GM21576 (cell line): Measurements from ENCODE around the gene FTO.
"Not testable (repeated sequence)": the region's sequence is repeated elsewhere in the genome, so short reads cannot be mapped to it uniquely, and the experiment has no call there.

Experiments used
- ATAC-seq: cut with Tn5 transposase; IDR thresholded peaks from one replicate; pipeline ENCODE4 v1.9.1; 2021; ENCODE audit warnings: mild to moderate bottlenecking, moderate library complexity; ENCODE audit not compliant: unreplicated experiment

The FTO gene

DNA sequence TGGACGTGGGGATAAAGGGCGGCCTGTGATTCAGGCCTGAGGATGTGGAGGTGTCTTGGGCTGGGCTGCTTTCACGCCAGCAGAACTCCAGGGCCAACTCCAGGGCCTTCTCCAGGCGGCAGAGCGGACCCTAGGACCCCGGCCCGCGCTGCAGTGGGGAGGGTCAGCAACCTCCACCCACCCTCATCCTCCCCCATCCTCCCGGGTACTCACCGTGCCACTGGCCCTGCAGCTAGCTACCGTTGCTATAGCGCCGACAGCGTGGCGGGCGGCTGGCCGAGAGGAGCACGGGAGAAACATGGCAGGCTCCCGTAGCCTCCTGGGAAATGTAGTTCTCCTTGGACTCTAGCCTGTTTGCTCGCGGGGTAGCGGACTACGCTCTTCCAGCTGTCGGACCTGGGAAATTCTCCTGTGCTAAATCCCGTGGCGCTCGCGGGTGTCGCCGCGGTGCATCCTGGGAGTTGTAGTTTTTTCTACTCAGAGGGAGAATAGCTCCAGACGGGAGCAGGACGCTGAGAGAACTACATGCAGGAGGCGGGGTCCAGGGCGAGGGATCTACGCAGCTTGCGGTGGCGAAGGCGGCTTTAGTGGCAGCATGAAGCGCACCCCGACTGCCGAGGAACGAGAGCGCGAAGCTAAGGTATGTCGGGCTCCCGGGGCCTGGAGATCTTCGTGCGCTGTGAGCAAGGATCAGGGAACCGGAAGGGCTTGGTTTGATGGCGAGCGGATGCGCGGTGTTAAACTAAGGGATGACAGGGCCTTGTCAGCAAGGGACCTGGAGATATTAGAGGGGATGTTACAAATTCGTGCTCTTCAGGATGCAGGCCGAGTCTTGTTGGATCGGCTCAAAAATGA lies at the start of gene FTO, which contains the start of gene RPGRIP1L:
Gene FTO (plus strand): TSS at position 567 of the 855 bp plus-strand sequence.
Gene RPGRIP1L (minus strand): TSS at position 270 of the 855 bp plus-strand sequence. CDS start 3,136 bp downstream, outside the sequence.
- ATAC-seq: peak; percentile 99

DNA sequence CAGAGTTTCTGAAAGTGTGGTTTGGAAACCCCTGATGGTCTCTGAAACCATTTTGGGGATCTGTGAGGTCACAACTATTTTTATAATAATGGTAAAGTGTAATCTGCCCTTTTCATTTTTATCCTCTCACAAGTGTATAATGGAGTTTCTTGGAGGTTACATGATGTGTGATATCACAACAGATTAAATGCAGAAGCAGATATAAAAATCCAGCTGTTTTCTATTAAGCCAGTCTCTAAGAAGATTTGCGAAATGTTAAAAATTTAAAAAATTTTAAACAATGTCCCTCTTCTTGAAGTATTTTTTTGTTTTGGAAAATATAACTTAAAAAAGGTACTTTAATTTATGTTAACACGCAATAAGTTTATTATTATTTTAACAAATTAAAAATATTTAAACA lies 49.0 kb upstream of the FTO start:
- ATAC-seq: no peak

DNA sequence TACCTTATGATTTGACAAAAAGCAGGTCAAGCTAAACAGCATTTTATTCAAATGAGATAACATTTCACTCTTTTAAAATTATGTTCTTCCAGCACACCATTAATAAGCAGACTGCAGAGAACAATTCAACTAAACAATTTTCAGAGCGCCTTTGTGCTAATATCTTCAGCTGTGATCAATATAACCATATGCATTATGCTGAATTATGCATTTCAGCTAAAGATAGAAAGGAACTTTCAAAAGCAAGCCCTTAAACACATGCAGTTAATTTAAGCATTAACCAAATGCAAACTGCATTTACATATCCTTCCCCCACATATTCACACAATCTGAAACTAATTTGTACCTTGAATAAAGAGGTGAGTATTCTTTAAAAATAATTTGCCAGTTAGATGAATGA lies 41.9 kb upstream of the FTO start:
- ATAC-seq: no peak

DNA sequence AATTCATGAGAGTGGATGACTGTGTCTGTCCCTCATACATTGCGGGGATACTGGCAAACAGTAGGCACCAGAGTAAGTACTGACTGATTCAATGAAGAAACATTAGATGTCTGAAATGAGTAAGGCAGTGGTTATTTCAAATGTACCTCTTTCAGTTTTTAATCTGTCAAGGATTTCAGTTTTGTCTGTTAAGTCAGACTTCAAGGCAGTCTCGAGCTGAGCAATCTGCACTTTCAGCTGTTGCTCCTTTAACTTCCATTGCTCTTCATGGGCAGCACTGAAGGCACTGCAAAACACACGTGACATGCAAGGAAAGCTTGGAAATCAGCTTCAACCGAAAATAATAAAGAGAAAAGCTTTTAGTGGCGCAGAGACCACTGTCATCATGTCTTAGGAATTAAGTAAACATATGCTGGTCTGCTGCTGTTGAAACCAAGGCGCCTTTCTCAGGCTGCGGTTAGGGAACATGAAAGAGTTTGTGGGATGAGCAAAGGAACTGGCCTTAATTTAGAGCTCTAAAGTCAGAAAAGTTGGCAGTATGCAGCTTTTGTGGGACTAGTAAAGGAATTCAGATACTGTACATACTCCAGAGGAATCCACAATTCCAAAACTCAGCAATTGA lies 39.1 kb upstream of the FTO start:
- peak; percentile 75 for ATAC-seq

DNA sequence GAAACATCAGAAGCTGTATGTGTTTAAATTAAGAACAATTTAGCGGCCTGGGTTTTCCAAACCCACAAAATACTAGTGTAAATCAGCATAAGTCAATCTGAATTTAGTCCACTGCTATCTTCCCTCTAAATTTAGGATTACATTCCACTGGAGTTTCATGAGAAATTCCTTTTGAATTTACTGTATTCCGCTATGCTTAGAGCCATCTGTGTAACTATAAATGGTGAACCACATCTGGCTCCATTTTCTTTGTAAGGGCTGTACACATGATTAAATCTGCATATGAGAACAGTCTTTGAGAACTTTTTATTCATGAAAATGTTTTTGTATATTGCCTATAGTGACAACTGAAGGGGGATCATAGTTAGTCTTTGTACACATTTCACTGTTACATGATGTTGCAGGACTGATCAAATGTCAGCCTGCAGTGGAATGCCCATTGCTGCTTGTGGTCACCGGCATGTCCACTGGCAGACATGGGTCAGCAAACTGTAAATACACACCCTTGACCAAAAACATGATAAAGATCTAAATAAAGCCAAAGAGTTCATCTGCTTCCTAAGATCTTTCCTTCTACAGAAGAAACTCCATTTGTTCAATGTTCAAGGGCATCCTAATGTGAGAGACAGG lies 37.1 kb upstream of the FTO start:
- no peak for ATAC-seq

DNA sequence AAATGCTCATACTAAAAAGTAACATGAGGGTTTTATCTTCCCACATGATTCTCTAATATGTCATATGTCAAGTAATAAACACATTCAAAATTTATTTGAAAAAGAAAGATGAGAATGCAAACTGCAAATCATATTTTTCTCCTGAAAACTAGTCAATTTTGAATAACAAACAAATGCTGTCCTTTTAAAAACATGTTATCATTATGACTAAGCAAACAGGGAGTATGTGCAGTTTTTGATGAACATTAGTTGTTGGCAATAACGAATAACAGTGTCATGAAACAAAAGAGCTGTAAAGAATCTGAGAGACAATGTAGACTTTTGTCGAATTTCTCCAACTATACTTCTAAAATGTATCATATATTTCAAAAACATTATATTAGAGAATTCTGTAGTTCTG lies 35.1 kb upstream of the FTO start:
- no peak for ATAC-seq

DNA sequence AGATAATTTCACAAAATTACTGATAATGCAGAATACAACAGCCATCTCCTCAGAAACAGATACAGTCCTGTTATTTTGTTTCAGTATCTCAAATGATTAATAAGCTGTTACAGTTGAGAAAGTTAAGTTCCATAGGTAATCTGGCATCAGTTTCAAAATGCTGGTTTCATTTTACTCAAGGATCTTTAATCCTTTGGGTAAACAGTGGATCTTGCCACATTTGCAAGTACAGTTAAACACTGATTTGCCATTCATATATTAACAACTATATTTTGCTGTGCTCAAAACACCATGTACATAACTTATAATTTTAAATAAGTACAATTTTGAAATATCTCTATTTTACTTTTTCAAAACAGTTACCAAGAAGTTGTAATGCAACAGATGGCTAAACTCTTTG lies 31.5 kb upstream of the FTO start:
- no peak for ATAC-seq

DNA sequence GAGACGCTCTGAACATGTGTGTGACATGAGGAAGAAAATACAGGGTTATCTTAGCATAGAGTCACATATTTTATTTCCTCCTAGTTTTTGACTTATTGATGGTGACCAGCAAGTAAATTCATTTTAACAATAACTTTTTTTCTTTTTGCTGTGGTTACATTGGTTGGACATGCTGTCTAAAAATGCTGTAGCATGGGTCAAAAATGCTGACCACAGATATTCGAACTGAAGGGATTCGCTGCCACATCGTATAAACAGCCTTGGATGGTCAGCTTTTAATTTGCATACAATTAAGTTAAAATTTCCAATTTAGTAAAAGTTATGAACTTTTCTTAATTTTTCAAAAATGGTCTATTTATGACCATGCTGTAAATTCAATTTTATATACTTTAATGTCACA lies 30.8 kb upstream of the FTO start:
- no peak for ATAC-seq

DNA sequence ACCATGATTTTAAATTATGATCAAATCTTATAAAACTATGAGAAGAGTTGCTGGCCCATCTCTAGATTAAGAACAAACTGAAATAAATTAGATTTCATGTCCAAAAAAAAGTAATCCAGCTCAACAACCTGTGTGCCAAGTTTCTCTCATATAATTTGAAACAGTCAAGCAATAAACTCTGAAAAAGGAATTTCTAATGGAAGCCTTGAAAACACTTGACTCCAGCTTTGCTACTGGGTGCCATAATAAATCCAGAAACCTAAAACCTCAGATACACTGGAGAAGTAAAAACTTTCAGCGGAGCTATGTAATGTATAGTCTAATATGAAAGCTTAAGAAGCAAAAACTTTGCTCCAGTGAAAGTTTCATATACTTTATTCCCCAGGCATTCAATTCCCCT lies 25.8 kb upstream of the FTO start:
- ATAC-seq: no peak

DNA sequence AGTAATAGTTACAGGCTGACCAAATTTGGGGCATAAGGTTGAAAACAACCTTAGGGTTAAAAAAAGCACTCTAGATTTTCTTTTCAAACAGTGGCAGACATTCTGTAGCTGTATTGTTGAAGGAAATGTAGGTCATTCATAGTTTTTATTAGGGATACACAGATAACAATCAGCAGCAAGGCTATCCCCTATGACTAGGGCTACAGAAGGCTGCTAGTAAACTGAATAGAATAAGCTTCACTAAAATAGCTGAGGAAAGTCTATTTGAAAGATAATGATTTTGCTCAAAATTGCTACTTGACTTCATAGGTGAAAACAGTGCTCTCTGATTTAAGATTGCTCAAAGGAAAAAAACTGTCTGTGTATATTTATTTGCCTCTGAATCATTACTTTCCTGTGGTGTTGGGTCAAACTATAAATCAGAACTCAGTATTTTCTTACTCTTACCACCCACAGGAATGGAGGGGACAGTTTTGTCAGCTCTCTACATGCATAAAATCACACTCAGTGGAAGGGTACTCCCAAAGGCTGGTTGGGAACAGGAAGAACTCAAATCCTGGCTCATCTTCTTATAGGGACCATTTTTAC lies 25.1 kb upstream of the FTO start:
- ATAC-seq: no peak

DNA sequence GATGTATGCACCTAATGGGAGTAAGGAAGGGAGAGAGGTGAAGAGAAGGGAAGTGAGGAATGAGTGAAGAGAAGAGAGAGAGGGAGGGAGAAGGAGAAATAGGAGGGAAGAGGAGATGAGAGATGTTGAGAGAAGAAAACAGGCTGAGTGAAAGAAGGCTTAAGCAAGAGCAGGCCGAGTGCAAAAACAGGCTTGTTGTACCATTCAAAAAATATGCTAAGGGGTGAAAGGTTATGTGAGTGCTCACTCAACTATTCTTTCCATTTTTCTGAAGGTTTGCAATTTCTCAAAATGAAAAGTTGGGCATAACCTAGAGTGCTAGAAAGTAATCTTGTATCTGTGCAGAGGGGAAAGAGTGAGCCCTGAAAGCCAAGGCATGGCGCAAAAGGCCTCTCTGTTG lies 23.2 kb upstream of the FTO start:
- ATAC-seq: no peak

DNA sequence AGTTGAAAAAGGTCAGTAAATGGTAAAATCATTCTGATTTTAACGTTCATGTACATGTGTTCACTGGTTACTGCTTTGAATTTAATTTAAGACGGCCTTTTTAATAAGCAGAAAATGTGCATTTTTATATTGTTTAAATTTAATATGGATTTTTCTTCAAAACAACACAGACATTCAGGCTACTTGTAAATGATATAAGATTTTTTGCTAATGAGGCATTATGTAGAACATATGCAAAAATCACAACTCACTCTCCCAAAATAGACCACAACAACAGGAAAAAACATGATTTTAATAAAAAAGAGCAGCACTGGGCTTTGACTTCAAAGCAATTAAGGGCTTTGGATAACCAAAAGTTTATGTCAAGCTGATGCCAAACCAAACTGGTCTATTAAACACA lies 22.6 kb upstream of the FTO start:
- ATAC-seq: no peak

DNA sequence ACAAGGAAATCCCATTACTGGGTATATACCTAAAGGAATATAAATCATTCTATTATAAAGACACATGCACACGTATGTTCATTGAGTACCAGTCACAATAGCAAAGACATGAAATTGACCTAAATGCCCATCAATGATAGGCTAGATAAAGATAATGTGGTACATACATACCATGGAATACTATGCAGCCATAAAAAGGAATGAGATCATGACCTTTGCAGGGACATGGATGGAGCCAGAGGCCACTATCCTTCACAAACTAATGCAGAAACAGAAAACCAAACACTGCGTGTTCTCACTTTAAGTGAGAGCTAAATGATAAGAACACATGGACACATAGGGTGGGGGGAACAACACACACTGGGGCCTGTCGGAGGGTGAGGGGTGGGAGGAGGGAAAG lies 18.6 kb upstream of the FTO start:
- not testable (repeated sequence) for ATAC-seq

DNA sequence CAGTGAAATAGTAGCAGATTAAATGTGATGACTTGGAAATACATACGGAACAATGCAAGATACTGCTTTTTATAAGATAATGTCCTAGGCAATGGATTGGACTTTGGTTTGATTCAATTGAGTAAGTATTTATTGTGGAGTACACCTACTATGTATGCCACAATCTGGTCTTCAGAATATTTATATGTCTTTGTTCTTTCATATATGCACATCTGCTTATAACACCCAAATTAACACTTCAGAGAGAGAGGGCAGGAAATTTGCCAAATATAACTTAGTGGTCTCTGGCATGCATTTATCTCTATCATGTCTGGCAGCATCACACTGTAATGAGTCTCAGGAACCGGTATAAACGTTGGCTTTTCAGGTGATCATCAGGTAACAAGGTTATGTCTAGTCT lies 17.2 kb upstream of the FTO start:
- ATAC-seq: no peak

DNA sequence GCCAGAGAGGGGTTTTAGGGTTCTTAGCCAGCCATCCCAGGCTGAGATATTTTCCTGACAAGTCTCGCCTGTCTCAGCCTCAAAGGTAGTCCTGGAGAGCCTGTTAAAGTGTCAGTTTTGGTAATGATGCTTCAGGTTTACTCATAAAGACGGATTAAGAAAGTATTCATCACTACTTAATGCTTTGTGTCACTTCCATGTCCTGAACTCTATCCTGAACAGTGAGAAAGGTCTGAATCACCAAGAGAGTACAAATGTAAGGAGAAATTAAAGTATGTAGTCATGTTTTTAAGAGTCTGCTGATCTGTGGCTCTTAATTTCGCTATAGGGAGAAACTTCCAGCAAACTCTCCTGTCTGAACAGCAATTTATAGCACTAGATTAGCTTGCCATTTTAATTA lies 14.3 kb upstream of the FTO start:
- no peak for ATAC-seq

DNA sequence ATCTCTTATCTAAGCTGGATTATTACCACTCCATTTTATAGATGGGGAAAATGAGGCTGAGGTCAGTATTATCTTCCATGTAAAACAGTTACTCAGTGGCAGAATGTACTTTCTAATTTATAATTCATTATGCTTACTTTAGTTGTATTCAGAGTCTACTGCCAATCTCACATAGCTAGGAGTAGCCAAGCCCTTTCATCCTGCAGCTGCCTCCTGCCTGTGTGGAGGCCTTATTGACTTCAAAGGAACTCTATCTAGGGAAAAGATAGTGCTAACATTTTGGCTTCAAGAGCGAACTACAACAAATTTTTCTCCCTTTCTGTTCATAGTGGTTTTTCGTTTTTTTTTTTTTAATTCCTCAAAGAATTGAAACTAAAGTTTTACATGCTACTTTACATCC lies 13.2 kb upstream of the FTO start:
- no peak for ATAC-seq

DNA sequence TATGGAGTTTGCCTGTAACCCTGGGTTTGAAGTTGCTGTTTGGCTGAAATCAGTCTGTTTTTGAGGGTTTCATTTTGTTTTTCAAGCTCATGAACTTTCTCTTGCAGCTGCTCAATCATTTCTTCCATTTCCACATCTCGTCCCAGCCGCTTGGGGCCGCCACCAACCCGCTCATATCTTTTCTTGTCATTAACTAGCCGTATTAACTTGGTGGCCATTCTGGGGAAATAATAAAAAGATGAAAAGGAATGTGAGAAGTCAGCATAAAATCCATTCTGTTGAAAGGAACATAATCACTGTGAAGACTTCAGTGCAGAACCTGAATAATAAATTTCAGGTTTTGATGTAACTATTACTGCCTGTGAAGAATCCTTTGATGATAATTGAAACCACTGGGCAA lies 11.8 kb upstream of the FTO start:
- no peak for ATAC-seq

DNA sequence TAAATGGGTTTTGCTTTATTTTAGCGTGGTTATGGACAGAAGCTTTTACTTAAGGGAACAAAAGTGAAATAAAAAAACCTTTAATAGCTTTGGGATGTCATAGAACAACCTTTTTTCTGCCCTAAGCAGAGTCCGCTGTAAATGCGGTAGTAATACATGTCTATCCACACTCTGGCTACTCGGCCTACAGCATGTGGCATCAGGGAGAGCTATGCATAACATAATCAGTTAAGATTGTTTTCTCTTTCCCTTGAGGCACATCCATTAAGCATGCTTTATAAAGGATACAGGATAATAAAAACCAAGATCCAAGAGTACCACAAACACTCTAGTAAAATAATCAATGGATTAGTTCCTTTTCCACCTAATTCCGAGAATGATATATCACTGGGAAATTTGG lies 10.6 kb upstream of the FTO start:
- ATAC-seq: no peak

DNA sequence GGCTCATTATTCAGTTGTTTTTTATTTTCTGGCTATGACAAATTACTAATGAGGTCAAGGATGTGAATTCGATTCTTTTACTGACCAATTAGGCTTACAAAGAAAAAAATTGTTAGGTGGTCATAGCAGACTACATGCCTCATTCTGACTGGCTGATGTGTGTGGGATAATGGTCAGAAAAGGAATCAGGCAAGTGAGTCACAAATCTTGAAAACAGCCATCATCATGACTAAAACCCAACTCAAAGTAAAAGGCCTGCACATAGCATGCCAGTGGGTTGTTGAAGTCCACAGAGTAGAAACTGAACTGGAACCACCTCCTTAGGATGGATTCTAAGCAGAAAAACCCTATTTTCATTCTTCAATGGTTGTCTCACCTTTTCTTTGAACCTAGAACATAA lies 8.9 kb upstream of the FTO start:
- ATAC-seq: no peak

DNA sequence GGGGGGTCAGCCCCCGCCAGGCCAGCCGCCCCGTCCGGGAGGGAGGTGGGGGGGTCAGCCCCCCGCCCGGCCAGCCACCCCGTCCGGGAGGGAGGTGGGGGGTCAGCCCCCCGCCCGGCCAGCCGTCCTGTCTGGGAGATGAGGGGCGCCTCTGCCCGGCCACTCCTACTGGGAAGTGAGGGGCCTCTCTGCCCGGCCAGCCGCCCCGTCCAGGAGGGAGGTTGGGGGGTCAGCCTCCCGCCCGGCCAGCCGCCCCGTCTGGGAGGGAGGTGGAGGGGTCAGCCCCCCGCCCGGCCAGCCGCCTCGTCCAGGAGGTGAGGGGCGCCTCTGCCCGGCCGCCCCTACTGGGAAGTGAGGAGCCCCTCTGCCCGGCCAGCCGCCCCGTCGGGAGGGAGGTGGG lies 5.7 kb upstream of the FTO start:
- not testable (repeated sequence) for ATAC-seq

DNA sequence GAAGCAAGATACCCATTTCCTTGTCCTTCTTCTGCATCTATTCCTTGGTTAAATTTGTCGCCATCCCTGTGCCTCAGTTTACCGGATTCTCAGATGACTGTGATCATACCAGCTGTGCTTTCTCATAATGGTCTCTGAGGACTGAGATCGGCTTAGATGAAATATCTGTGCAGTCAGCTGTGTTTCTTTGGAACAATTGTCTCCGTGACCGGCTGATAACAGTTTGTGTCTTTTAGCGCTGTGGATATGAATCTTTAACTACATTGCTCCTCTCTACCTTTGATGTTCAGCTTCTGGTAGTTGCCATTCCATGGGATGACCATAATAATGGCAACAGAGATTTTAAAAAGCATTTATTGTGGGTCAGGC lies 473 bp downstream of the FTO start:
- no peak for ATAC-seq

DNA sequence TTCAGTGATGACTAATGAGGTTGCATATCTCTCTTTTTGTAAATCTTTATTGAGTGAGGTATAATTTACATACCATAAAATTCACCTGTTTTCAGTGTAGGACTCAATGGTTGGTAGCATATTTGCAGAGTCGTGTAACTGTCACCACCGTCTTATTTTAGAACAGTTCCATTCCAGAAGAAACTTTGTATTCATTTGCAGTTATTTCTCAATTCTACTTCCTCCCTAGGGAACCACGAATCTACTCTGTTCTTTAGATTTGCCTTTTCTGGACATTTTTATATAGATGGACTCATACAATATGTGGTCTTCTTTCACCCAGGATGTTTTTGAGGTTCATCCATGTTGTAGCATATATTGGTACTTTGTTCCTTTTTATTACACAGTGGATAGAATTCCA lies 3.7 kb downstream of the FTO start:
- no peak for ATAC-seq
